GM18526 (cell line): ENCODE results near the gene EPB41L3.

Source experiments
- POLR2A ChIP-seq: IDR thresholded peaks from 3 replicates; pipeline ENCODE4 v1.6.1; 2011; ENCODE audit not compliant: insufficient read length; ENCODE audit errors: extremely low read depth

EPB41L3 gene

DNA sequence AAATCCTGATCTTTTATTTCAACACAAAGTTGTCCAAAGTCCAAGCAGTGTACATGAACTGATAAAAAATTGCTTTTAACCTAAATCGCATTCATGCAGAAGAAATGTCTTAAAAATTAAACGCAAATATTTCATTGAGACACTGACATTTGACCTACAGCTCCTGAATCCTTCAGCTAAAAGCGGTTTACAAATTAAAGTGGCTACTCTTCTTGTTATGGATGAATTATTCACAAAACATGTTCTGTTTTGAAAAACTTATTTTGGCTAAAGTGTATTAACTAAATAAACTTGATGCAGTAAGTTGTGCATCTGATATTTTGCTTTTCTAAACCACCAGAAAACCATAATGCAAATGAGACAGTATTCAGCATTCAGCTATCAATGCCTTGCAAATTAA, 2.2 kb downstream of the EPB41L3 start:
- TF ChIP-seq POLR2A: no peak

DNA sequence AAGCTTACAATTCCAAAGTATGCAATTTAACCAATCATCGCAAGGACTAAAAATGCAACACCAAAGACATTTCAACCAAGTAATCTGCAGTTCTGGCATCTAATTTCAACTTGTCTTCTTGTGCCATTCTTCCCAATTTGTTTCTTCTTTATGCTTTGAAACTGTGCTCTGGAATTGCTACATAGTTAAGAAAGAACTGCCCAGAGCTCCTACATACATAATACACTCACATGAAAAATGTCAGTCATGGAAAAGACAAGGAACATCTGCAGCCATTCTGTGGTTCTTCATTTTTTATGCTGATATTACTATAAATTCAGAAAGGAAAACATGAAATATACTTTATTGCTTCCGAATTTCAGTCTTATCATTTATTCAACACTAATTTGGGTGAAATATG, 4.4 kb downstream of the EPB41L3 start:
- TF ChIP-seq POLR2A: no peak

DNA sequence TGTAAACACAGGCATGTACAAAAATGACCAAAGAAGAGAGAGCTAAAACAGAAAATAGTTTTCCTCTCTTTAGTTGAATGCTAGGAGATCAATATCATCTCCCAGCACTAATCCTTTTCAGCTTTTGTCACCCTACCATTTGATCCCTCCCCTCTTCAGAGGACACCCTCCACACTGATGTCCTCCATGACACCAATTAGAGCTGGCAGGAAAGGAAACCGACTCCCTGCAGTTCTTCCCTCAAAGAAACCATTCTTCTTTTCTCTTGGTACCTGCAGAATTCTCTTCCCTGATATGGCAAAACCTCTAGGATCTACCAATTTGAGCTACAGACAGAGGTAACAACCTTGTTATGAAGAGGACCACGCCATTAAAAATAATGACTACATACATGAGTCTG, 5.3 kb downstream of the EPB41L3 start:
- TF ChIP-seq POLR2A: no peak

DNA sequence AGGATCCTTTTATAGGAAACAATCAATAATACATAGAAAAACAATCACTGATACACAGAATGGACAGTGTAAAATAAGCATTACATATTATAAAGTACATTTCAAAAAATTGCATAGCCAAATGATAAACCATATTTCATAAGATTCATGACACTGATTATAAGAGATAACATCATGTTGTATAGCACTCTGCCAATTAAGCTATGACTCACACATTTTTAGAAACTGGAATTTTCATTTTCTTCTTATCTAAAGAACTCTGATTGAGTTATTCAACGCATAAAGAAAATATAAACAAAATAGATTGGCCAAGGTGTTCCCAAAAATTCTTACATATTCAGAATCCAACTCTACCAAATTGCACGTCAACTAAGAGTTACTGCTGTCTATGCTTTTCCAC, 5.9 kb downstream of the EPB41L3 start:
- TF ChIP-seq POLR2A: no peak

DNA sequence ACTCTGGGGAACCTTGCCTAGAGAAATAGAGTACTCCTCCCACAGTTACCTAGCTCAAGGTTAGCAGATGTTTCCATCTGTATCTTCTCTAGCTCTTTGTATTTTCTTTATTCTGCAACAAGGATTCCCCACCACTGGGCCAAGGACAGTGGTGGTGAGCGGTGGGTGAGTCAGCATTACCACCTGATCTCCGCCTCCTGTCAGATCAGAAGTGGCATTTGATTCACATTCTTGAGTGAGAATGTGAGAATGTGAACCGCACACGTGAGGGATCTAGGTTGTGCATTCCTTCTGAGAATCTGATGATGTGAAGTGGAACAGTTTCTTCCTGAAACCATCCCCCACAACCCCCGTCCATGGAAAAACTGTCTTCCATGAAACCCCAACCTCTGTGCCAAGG, 9.0 kb downstream of the EPB41L3 start:
- TF ChIP-seq POLR2A: no peak

DNA sequence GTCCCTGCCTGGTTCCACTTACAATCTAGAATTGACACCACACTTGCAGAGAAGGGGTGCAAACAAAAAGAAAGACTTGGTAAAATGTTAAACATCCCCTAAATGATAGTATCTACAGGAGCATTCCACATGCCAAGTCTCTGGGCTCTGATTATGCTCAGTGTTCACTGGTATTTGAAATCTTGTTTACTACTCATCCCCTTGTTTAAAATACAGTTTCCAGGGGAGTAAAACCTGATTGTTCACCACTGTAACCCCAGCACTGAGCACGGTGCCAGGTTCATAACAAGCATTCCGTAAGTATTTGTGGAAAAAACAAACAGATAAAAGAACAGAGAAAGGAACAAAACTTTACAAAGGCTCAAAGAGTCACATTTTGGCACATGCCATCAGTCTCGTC, 11.7 kb downstream of the EPB41L3 start:
- no peak for TF ChIP-seq POLR2A

DNA sequence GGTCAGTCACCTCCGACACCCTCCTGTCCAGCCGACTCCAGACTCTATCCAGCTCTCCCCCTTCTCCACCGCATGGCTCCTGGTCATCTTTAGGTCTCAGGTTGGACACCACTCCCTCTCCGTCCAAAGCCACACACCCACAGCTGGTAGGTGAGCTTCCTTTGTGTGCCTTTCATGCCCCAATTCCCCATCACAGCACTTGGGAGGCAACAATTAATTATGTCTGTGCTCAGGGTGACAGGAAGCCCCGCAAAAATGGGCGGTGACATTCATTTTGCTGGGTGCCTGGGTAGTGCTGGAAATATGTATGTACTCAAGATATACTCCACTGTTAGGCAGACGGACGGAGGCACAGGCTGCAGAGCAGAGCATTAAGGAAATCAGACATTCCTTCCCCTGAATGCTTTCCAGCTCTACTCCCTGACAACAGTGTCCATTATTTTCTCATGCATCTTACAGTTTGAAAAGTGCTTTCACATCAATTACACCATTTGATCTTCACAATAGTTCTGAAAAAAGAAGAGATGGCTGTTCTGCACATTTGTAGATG, 13.1 kb downstream of the EPB41L3 start:
- TF ChIP-seq POLR2A: no peak

DNA sequence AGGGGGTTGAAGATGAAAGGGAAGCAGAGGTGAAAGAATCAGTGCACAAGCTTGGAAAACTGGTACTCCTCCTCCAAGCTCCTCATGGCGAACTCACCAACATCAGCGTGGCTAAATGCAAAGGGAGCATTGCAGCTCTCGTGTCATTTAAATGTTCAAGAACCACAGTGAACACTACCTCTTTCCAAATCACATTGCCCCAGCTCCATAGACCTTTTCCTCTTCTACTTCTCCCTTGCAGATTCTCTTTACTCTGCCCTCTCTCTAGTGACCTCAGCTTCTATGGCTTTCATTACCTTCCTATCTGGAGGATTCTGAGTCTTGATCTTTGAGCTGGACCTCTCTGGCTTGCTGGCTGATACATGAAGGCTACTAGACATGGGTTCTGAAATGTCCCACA, 14.3 kb downstream of the EPB41L3 start:
- TF ChIP-seq POLR2A: no peak

DNA sequence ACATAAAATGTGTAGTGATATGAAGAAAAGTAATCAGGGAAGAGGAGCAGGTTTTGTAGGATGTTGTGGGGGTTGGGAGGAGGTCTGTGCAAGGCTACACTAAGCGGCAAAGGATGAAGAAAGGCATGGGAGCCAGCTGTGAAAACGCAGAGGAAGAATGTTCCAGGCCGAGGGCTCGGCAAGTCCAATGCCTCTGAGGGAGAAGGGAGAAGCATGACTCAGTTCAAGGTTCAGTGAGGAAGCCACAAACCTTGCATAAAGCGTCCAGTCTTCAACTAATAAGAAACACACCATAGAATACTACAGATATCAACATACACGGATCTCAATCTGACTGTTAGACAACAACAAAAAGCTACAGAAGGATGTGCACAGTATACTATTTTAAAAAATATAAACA, 16.2 kb downstream of the EPB41L3 start:
- no peak for TF ChIP-seq POLR2A

DNA sequence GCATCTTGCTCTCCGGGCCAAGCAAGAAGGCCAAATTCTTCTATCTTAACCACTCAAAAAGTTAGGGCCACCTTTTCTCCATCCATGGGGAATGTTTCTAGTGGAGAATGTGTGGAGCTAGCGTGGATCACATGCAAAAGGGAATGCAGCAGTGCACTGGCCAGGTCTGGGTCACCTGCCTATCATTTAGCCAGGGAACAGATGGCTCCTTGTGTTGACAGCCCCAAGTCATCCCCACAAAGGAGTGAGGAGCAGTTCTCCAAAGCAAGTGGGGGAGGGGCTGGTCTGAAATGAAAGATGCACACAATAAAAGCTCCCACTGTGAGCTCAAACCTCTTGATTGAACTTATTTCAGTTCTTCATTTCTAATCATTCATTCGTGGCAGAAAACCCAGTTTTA, 19.1 kb downstream of the EPB41L3 start:
- TF ChIP-seq POLR2A: no peak

DNA sequence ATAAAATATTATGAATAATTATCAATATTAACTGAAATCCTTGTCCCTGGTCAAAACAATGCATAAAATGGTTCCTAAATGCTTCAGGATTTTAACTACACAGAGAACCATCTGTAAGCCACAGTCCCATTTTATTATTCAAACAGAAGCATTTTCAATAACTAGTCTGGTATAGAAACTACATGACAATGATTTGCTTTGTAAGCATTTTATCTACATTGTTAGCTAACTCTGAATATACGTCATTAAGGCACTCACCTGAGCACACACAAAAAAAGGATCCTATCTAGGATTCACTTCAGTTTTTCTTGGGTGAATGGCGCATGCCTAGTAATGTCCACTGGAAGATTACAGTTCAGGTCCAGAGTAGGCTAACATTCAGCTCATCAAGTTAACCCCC, 22.8 kb downstream of the EPB41L3 start:
- TF ChIP-seq POLR2A: no peak

DNA sequence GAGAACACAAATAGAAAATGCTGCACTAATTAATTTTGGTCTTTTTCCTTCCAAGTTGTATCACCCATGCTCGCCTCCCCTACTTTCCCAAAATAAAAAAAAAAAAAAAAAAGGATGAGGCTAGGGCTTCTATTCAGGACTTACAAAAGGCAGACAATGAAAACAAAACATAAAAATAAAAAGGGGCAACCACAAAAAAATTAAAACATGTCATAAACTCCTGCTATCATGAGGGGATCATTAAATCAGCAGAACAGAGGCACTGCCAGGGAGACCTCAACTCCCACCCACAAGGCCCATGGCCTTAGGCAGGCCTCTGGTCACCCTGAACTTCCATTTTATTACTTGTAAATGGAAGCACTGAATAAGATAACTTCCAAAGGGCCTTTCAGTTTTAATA, 23.3 kb downstream of the EPB41L3 start:
- TF ChIP-seq POLR2A: no peak

DNA sequence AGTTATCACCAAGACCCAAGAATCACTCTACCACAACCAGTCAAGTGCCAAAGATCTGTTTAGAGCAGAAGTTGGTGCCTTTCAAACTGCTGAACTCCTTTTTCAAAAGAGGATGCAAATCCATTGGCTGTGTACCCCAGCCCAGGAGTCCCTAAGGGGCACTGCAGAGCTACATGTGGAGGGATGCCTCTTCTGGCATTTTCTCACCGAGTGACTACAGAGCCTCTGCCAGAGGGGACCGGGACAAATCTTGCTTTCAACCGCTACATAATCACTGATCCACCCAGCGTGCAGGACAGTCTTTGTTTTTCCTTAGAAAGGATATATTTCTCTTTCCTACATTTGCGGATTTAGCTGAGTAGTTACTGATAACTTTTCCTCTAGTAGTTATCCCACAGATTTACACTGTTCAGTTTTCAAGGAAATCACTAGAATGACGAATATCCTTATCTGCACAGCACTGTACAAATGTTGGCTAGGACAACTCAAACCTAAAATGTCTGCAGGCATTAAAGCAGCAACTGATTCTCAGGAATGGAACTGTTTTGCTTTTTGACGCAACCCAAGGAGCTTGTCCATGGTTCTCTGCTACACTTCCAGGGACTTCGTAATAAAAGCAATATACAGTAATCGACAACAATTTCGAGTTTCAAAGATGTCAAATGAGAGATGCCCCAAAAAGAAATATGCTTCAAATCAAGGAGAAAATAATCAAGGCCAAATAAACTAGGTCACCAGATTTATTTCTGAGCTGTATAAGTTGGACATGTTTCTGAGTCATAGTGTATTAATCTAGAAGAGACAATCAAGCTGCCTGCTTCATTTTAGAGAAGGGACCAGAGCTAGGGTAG, 24.1 kb downstream of the EPB41L3 start:
- TF ChIP-seq POLR2A: no peak

DNA sequence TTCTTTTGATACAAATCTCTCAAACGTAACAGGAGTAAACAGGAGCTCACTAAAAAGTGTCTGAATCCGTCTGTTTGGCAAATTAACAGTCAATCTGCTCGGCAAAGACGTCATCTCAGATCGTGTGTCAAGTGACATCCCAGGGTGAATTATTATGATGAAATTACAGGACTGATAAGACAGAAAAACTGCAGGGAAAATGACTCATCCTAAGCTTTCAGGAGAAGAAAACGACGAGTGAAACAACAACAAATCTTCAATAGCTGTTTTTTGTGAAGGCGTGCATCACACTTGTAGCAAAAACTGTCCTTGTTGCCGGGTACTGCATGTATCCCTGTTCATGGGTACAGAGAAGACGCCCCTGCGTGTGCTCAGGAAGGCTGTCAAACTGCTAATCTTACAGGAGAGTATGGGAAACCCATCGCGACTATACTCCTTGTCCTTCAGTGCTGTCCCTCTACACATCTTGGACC, 24.9 kb downstream of the EPB41L3 start:
- TF ChIP-seq POLR2A: no peak

DNA sequence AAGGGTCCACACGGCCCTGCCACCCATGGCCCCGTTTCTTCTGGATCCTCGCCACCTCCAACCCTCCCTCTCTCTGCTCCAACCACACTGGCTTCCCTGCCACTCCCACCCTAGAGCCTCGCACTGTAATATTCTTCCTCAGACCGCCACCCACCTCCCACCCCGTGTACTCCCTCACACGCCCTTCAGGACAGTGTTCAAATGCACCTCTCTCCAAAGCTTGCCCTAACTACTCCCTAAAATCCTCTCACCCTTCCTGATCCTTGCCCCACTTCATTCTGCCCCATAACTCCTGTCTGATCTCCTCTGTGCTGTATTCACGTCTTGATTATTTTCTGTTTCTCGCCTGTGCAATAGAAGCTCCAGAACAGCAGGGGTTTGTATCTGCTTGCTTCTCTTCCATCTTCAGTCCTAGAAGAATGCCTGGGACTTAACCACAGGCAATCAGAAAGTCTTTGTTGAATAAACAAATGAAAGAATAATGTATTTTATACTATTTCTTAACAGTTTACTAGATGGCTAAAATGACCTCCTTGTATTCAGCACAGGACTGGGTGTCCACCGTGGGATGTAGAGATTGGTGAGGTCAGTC, 25.5 kb downstream of the EPB41L3 start:
- no peak for TF ChIP-seq POLR2A

DNA sequence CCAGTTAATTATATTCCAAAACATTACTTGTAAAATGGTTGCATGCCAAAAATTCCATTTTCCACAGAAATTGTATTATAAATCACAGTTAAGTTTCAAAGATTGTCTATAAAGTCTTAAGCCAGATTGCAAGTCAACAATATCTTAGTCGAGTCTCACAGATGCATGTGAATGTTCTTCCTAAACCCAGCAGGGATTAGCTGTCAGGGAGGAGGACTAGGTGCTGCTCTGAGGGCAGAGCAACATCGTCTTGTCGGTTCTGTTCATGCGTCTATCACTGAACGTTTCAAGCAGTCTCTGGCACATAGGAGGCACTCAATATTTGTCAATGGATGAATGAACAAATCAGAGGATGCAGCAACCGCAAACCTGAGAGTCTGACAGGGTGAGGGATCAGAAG, 27.0 kb downstream of the EPB41L3 start:
- TF ChIP-seq POLR2A: no peak
